ENCODE data around the gene JMJD7.

JMJD7 gene

DNA sequence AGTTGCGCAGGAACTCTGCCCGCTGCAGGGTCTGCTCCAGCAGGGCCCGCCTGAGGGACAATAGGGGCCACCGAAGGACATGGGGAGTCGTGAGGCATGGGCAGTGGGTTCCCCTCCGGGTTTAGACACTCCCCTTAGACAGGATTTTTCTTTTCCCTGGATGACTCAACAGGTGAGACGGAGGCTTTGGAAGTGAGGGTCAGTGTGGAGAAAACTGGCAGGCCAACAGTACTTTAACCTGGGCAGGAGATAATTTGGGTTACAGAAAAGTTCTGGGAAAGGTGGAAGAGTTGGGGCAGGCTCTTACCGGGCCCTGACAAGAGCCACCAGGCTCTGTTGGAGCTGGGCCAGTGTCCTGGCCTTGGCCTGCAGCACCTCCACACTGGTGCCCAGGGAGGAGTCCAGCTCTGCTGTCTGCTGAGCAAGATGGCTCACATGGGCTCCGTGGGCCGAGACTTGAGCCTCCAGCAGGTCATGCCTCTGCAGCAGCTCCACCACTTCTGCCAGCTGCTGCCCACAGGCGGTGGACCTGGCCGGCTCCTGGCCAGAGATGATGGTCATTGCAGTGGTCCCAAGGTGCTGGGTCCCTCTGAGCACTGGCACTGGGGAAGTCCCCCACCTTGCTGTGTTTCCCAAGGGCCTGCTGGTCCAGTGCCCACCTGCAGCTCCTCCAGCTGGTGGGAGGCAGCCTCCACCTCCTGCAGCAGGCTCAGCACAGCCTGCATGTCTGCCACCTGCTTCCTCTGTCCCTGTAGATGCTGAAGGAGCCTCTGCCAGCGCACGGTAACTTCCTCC, 55.0 kb downstream of the JMJD7 start:
- TF ChIP-seq RARB (CRISPR knock-in tag; IDR thresholded peaks at IDR 0.05) (no peak), ZNF70 (CRISPR knock-in tag; IDR thresholded peaks at IDR 0.05) (no peak), BACH2 (CRISPR knock-in tag; IDR thresholded peaks at IDR 0.05; ENCODE audit: borderline replicate concordance) (no peak)
- no peak; the same call in 2 of the 3 replicates for ATAC-seq

DNA sequence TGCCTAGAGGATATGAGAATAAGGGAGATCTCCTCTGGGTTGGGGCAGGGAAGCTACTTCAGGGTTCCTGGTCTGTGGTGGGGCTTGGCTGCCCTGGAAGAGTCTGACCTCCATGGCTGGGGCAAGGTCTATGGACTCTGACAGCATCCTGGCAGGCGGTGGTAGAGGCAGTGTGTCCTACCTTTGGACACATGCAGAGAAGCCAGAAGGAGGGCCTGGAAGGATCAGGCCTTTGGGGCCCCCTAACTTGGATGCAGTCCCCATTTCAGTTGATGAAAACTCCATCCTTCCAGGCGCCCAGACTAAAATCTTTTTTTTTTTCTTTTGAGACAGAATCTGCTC, 55.6 kb downstream of the JMJD7 start:
- no peak for ATAC-seq
- TF ChIP-seq ESRRG (CRISPR knock-in tag; IDR thresholded peaks at IDR 0.05) (no peak), CSDC2 (CRISPR knock-in tag; IDR thresholded peaks at IDR 0.05) (no peak), TOX (CRISPR knock-in tag; IDR thresholded peaks at IDR 0.05; ENCODE audit: borderline replicate concordance) (no peak), ZNF70 (CRISPR knock-in tag; IDR thresholded peaks at IDR 0.05) (no peak), ARNTL (CRISPR knock-in tag; IDR thresholded peaks at IDR 0.05; ENCODE audit: borderline replicate concordance, low read depth) (no peak)

DNA sequence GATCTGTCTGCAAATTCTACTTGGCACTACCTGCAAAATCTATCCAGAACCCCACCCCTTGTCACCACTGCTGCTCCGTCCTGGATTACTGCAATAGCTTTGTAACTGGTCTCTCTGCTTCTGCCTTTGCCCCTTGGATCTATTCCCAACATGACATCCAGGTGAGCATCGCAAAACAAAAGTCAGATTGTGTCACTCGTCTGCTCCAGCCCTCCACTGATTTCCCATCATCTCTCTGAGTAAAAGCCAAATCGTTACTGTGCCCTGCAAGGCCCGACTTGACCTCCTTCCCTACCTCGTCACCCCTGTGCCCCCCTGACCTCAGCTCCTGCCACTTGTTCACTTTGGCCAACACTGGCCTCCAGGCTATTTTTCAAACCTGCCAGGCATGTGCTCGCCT, 56.6 kb downstream of the JMJD7 start:
- no peak for TF ChIP-seq PATZ1 (CRISPR knock-in tag; IDR thresholded peaks at IDR 0.05; ENCODE audit: borderline replicate concordance)
- TF ChIP-seq GLIS3 (CRISPR knock-in tag; IDR thresholded peaks at IDR 0.05): no peak
- TF ChIP-seq ZNF565 (CRISPR knock-in tag; conservative IDR thresholded peaks at IDR 0.05; ENCODE audit: low read depth): no peak
- no peak for TF ChIP-seq SNAI2 (CRISPR knock-in tag; IDR thresholded peaks at IDR 0.05)
- TF ChIP-seq, protein P1, sequence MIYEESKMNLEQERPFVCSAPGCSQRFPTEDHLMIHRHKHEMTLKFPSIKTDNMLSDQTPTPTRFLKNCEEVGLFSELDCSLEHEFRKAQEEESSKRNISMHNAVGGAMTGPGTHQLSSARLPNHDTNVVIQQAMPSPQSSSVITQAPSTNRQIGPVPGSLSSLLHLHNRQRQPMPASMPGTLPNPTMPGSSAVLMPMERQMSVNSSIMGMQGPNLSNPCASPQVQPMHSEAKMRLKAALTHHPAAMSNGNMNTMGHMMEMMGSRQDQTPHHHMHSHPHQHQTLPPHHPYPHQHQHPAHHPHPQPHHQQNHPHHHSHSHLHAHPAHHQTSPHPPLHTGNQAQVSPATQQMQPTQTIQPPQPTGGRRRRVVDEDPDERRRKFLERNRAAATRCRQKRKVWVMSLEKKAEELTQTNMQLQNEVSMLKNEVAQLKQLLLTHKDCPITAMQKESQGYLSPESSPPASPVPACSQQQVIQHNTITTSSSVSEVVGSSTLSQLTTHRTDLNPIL (CRISPR knock-in tag; IDR thresholded peaks at IDR 0.05; ENCODE audit: low read depth): no peak
- TF ChIP-seq ZC3H10 (CRISPR knock-in tag; IDR thresholded peaks at IDR 0.05): no peak
- TF ChIP-seq BACH2 (CRISPR knock-in tag; IDR thresholded peaks at IDR 0.05; ENCODE audit: borderline replicate concordance): no peak
- no peak for TF ChIP-seq CSRNP3 (CRISPR knock-in tag; IDR thresholded peaks at IDR 0.05)
- TF ChIP-seq RARB (CRISPR knock-in tag; IDR thresholded peaks at IDR 0.05): no peak
- no peak for TF ChIP-seq TCF4 (CRISPR knock-in tag; IDR thresholded peaks at IDR 0.05; ENCODE audit: borderline replicate concordance)
- ATAC-seq: no peak

- ATAC-seq: no peak
- TF ChIP-seq ZNF70 (CRISPR knock-in tag; IDR thresholded peaks at IDR 0.05) (0 out of 2 replicates have a peak, but pooled peaks have one; percentile 33), ISL1 (CRISPR knock-in tag; IDR thresholded peaks at IDR 0.05) (no peak)
Measured at GRCh38 chr15:41885321-41885720, 57.4 kb downstream of the JMJD7 start.

GRCh38 chr15:41885841-41886240, 57.9 kb downstream of the JMJD7 start:
- ATAC-seq: no peak

More at GRCh38 chr15:41885841-41886240, 57.9 kb downstream of the JMJD7 start:
- no peak for TF ChIP-seq ZNF70 (CRISPR knock-in tag; IDR thresholded peaks at IDR 0.05)
- no peak for TF ChIP-seq TOX (CRISPR knock-in tag; IDR thresholded peaks at IDR 0.05; ENCODE audit: borderline replicate concordance)
- no peak for TF ChIP-seq ZNF8 (CRISPR knock-in tag; IDR thresholded peaks at IDR 0.05)
- no peak for TF ChIP-seq ESRRG (CRISPR knock-in tag; IDR thresholded peaks at IDR 0.05)
- TF ChIP-seq, protein P1 (CRISPR knock-in tag; IDR thresholded peaks at IDR 0.05; ENCODE audit: low read depth): no peak
- TF ChIP-seq ZC3H10 (CRISPR knock-in tag; IDR thresholded peaks at IDR 0.05): no peak
- TF ChIP-seq BACH2 (CRISPR knock-in tag; IDR thresholded peaks at IDR 0.05; ENCODE audit: borderline replicate concordance): no peak
- no peak for TF ChIP-seq OSR1 (CRISPR knock-in tag; IDR thresholded peaks at IDR 0.05)
- no peak for TF ChIP-seq ZNF565 (CRISPR knock-in tag; conservative IDR thresholded peaks at IDR 0.05; ENCODE audit: low read depth)
- no peak for TF ChIP-seq CSDC2 (CRISPR knock-in tag; IDR thresholded peaks at IDR 0.05)
- no peak for TF ChIP-seq TCF4 (CRISPR knock-in tag; IDR thresholded peaks at IDR 0.05; ENCODE audit: borderline replicate concordance)
- TF ChIP-seq ZFP3 (CRISPR knock-in tag; IDR thresholded peaks at IDR 0.05): no peak
